CD4-positive, alpha-beta T cell (primary cell): ENCODE results near the gene DYNLT1. TPM values are rescaled to one million over a fixed set of nuclear protein-coding genes. Genes with fewer than 3 reads are reported as not detected.
A peak's percentile ranks its signal among the peaks of the same experiment; 100 is the strongest.

Experiments
- ATAC-seq: fragments of 200-7000 bp; cut with Tn5 transposase; one replicate; pipeline ENCODE4 v1.10.0; 2022; ENCODE audit warnings: mild to moderate bottlenecking; ENCODE audit not compliant: poor library complexity
- CTCF ChIA-PET: fragments of 350-600 bp; sonication (Branson Sonifier 250); formaldehyde crosslinking; loops from one replicate; lab custom pipeline; 2021; ENCODE audit warnings: antibody characterized with exemption, inconsistent platforms; lab: Charles Lee
- POLR2A ChIA-PET: fragments of 350-600 bp; sonication (Branson Sonifier 250); formaldehyde crosslinking; loops from one replicate; lab custom pipeline; 2021; ENCODE audit warnings: antibody characterized with exemption, inconsistent platforms; lab: Charles Lee
- DNase-seq, 14 experiments: peaks; one replicate each; pipeline ENCODE4 v3.0.0-alpha.2; 2013 to 2020; ENCODE audit warnings: mixed read lengths in 2 of 14
- H3K27ac ChIP-seq, 2 donors: one replicate each; pipeline versions ENCODE4 v1.5.1 to v1.7.0; 2013; ENCODE audit warnings: low read length in 2 of 2, low read depth in 1 of 2, mild to moderate bottlenecking in 1 of 2
- H3K27me3 ChIP-seq, 2 experiments: 1 replicate in 1 of 2; 2 replicates in 1 of 2; pipeline versions ENCODE4 v1.6.1 to v1.7.0; 2013; ENCODE audit warnings: low read length in 2 of 2, control low read depth in 1 of 2, mild to moderate bottlenecking in 1 of 2, moderate library complexity in 1 of 2; ENCODE audit not compliant: insufficient read depth in 2 of 2, control insufficient read depth in 1 of 2
- H3K36me3 ChIP-seq: one replicate; pipeline ENCODE4 v1.6.1; 2013; ENCODE audit warnings: low read length, control low read depth; ENCODE audit not compliant: insufficient read depth
- H3K4me1 ChIP-seq: one replicate; pipeline ENCODE4 v1.6.1; 2013; ENCODE audit warnings: low read length, control low read depth; ENCODE audit not compliant: insufficient read depth
- H3K4me3 ChIP-seq: one replicate; pipeline ENCODE4 v1.5.1; 2013; ENCODE audit warnings: mild to moderate bottlenecking, low read length, moderate library complexity
- H3K9me3 ChIP-seq, 2 experiments: 1 replicate in 1 of 2; 2 replicates in 1 of 2; pipeline versions ENCODE4 v1.6.1 to v1.7.0; 2013; ENCODE audit warnings: low read length in 2 of 2, mild to moderate bottlenecking in 2 of 2, control low read depth in 1 of 2, moderate library complexity in 1 of 2; ENCODE audit not compliant: control insufficient read depth in 1 of 2, insufficient read depth in 1 of 2
- H3K27ac Mint-ChIP-seq: one replicate; pipeline ENCODE4 v1.8.0; 2020; ENCODE audit warnings: mixed read lengths
- H3K27me3 Mint-ChIP-seq: one replicate; pipeline ENCODE4 v1.8.0; 2021; ENCODE audit warnings: mixed read lengths
- H3K36me3 Mint-ChIP-seq: one replicate; pipeline ENCODE4 v1.8.0; 2021; ENCODE audit warnings: low read depth, mixed read lengths
- H3K4me1 Mint-ChIP-seq: one replicate; pipeline ENCODE4 v1.8.0; 2021; ENCODE audit warnings: low read depth, mixed read lengths
- H3K4me3 Mint-ChIP-seq: one replicate; pipeline ENCODE4 v1.8.0; 2020; ENCODE audit warnings: mild to moderate bottlenecking, mixed read lengths
- H3K9me3 Mint-ChIP-seq: one replicate; pipeline ENCODE4 v1.8.0; 2020; ENCODE audit warnings: mixed read lengths
- CTCF ChIP-seq: fragments of 200-600 bp; IDR thresholded peaks from one replicate; pipeline ENCODE4 v1.8.0; 2022; ENCODE audit warnings: antibody characterized with exemption, mild to moderate bottlenecking
- intact Hi-C, 2 experiments: fragments of 100-400 bp; cut with DNase I in 1 of 2; cut with micrococcal nuclease in 1 of 2; formaldehyde crosslinking; loops; one replicate each; pipeline versions ENCODE4 v1.15.1 to v1.9.0; 2023 to 2025; cut with DNase I, micrococcal nuclease
- total RNA-seq, 174 experiments: library from RNA in 2 of 174; stranded (reverse) in 2 of 174; gene quantifications; one replicate each; pipeline ENCODE4 v1.2.3 and lab custom pipeline; 2021 to 2026

Gene DYNLT1
- total RNA-seq, 2 experiments from 2014 or later, result 170 to 182 TPM

GRCh38 chr6:158624684-158625682 is 19.6 kb downstream of the DYNLT1 start:
- Histone ChIP-seq H3K4me3 (no peak overlapping the region), H3K36me3 (peaks cover 90% of the 10 kb centered on the region), H3K9me3 (no peaks in the 10 kb centered on the region), H3K4me1 (no peaks in the 10 kb centered on the region), H3K27me3 (no peaks in the 10 kb centered on the region), H3K27ac (no peak overlapping the region)
- no peak for TF ChIP-seq CTCF
- intact Hi-C loops, result no loop called here
- H3K27me3 Mint-ChIP-seq, result no peaks in the 10 kb centered on the region
- no peak overlapping the region for H3K4me3 Mint-ChIP-seq
- peaks cover 6% of the 10 kb centered on the region for H3K4me1 Mint-ChIP-seq
- DNase-seq (peak in 1 of 14 experiments; percentile 11), ATAC-seq (no peak)
- POLR2A ChIA-PET, result no interaction called here
- peak overlapping the region; percentile 26 for H3K27ac Mint-ChIP-seq
- peaks cover 82% of the 10 kb centered on the region for H3K36me3 Mint-ChIP-seq
- H3K9me3 Mint-ChIP-seq, result no peaks in the 10 kb centered on the region
- CTCF ChIA-PET, result no interaction called here

GRCh38 chr6:158622545-158623190 is 21.9 kb downstream of the DYNLT1 start:
- no peak overlapping the region for H3K4me3 Mint-ChIP-seq
- ATAC-seq, result no peak
- peaks cover 6% of the 10 kb centered on the region for H3K4me1 Mint-ChIP-seq
- H3K27ac ChIP-seq, result no peak overlapping the region
- DNase-seq, result no peak
- no peaks in the 10 kb centered on the region for H3K4me1 ChIP-seq
- H3K36me3 Mint-ChIP-seq, result peaks cover 87% of the 10 kb centered on the region
- no peaks in the 10 kb centered on the region for H3K9me3 ChIP-seq
- H3K27ac Mint-ChIP-seq, result peak overlapping the region; percentile 49
- no peak for TF ChIP-seq CTCF
- no peaks in the 10 kb centered on the region for H3K9me3 Mint-ChIP-seq
- ChIA-PET CTCF (no interaction called here), POLR2A (no interaction called here)
- H3K27me3 ChIP-seq, result no peaks in the 10 kb centered on the region
- H3K27me3 Mint-ChIP-seq, result no peaks in the 10 kb centered on the region
- H3K4me3 ChIP-seq, result no peak overlapping the region
- intact Hi-C loops, result no loop called here
- H3K36me3 ChIP-seq, result peaks cover 74% of the 10 kb centered on the region

- H3K27ac Mint-ChIP-seq, result peak overlapping the region; percentile 49
- H3K27me3 ChIP-seq, result no peaks in the 10 kb centered on the region
- ChIA-PET CTCF (interaction anchor here (0.7 kb wide), 1 partner anchor 17 kb away, joined by 3 read pairs; no protein-coding TSS in a partner anchor), POLR2A (no interaction called here)
- peaks cover 66% of the 10 kb centered on the region for H3K36me3 ChIP-seq
- intact Hi-C loops, result no loop called here
- no peaks in the 10 kb centered on the region for H3K4me1 ChIP-seq
- peaks cover 87% of the 10 kb centered on the region for H3K36me3 Mint-ChIP-seq
- TF ChIP-seq CTCF, result no peak
- H3K27me3 Mint-ChIP-seq, result no peaks in the 10 kb centered on the region
- H3K27ac ChIP-seq, result no peak overlapping the region
- no peak overlapping the region for H3K4me3 Mint-ChIP-seq
- no peaks in the 10 kb centered on the region for H3K9me3 ChIP-seq
- H3K4me1 Mint-ChIP-seq, result peaks cover 10% of the 10 kb centered on the region
- no peak overlapping the region for H3K4me3 ChIP-seq
- no peak for ATAC-seq
- no peaks in the 10 kb centered on the region for H3K9me3 Mint-ChIP-seq
- DNase-seq, result peak in 1 of 14 experiments; percentile 6
These were observed 22.6 kb downstream of the DYNLT1 start for GRCh38 chr6:158621694-158622544.
